ENCODE data around the gene WNT10A.

WNT10A gene

GRCh38 chr2:218893349-218894150, 12.9 kb downstream of the WNT10A start:
- Histone ChIP-seq H3K4me2 (ENCODE audit: low read length) (peak overlapping the region; percentile 61), H3K4me1 (ENCODE audit: control insufficient read depth in 1 of 2, insufficient read depth in 2 of 2, low read length in 2 of 2) (peaks cover 35 to 47% of the 10 kb centered on the region in 2 experiments), H4K91ac (ENCODE audit: low read depth, low read length) (no peak overlapping the region), H3K79me2 (ENCODE audit: control insufficient read depth, insufficient read depth, low read length, poor library complexity) (no peaks in the 10 kb centered on the region), H3K4ac (ENCODE audit: low read depth, low read length) (no peak overlapping the region), H3K18ac (ENCODE audit: low read length) (no peak overlapping the region), H4K8ac (ENCODE audit: low read depth, low read length) (no peak overlapping the region), H2BK120ac (ENCODE audit: insufficient read depth, low read length, poor library complexity) (no peak overlapping the region), H3K9me3 (ENCODE audit: insufficient read depth, low read depth, low read length) (peaks cover 9% of the 10 kb centered on the region), H2BK12ac (ENCODE audit: low read length) (no peak overlapping the region), H3K9ac (ENCODE audit: low read length) (no peak overlapping the region), H3K36me3 (ENCODE audit: control insufficient read depth in 1 of 2, insufficient read depth in 2 of 2, low read length in 2 of 2) (no peaks in the 10 kb centered on the region), H2BK5ac (ENCODE audit: low read depth, low read length, poor library complexity) (no peak overlapping the region), H3K4me3 (ENCODE audit: low read depth, low read length) (no peak overlapping the region), H3K23ac (ENCODE audit: low read length) (no peak overlapping the region), H2AFZ (ENCODE audit: insufficient read depth, low read length, poor library complexity) (no peak overlapping the region), H4K12ac (ENCODE audit: low read depth, low read length) (no peak overlapping the region), H3K79me1 (ENCODE audit: low read length) (peaks cover 5% of the 10 kb centered on the region), H3K27me3 (ENCODE audit: insufficient read depth, low read length) (peaks cover 44% of the 10 kb centered on the region), H2AK5ac (ENCODE audit: low read length) (no peak overlapping the region), H3K27ac (ENCODE audit: low read depth, low read length) (no peak overlapping the region), H3K14ac (ENCODE audit: low read length) (no peak overlapping the region)
- DNase-seq = no peak
- WGBS (ENCODE audit: extremely low coverage, insufficient coverage, insufficient read length) = no CpG with 5 or more reads among the region's 10 CpGs

- Histone ChIP-seq H3K79me2 (ENCODE audit: control insufficient read depth, insufficient read depth, low read length, poor library complexity) (no peaks in the 10 kb centered on the region), H3K4ac (ENCODE audit: low read depth, low read length) (no peak overlapping the region), H3K9me3 (ENCODE audit: insufficient read depth, low read depth, low read length) (peaks cover 9% of the 10 kb centered on the region), H2AK5ac (ENCODE audit: low read length) (no peak overlapping the region), H4K91ac (ENCODE audit: low read depth, low read length) (peak overlapping the region; percentile 74), H3K36me3 (ENCODE audit: control insufficient read depth in 1 of 2, insufficient read depth in 2 of 2, low read length in 2 of 2) (no peaks in the 10 kb centered on the region), H3K27me3 (ENCODE audit: insufficient read depth, low read length) (peaks cover 47% of the 10 kb centered on the region), H2BK120ac (ENCODE audit: insufficient read depth, low read length, poor library complexity) (no peak overlapping the region), H3K4me1 (ENCODE audit: control insufficient read depth in 1 of 2, insufficient read depth in 2 of 2, low read length in 2 of 2) (peaks cover 35 to 47% of the 10 kb centered on the region in 2 experiments), H3K23ac (ENCODE audit: low read length) (no peak overlapping the region), H3K9ac (ENCODE audit: low read length) (no peak overlapping the region), H4K12ac (ENCODE audit: low read depth, low read length) (no peak overlapping the region), H3K79me1 (ENCODE audit: low read length) (peaks cover 5% of the 10 kb centered on the region), H2AFZ (ENCODE audit: insufficient read depth, low read length, poor library complexity) (no peak overlapping the region), H3K4me3 (ENCODE audit: low read depth, low read length) (no peak overlapping the region), H3K4me2 (ENCODE audit: low read length) (peak overlapping the region; percentile 22), H3K14ac (ENCODE audit: low read length) (no peak overlapping the region), H3K18ac (ENCODE audit: low read length) (no peak overlapping the region), H2BK12ac (ENCODE audit: low read length) (peak overlapping the region; percentile 12), H3K27ac (ENCODE audit: low read depth, low read length) (no peak overlapping the region), H4K8ac (ENCODE audit: low read depth, low read length) (no peak overlapping the region), H2BK5ac (ENCODE audit: low read depth, low read length, poor library complexity) (no peak overlapping the region)
- no CpG with 5 or more reads among the region's 12 CpGs for WGBS (ENCODE audit: extremely low coverage, insufficient coverage, insufficient read length)
- no peak for DNase-seq
Observed at GRCh38 chr2:218894151-218894879, 13.7 kb downstream of the WNT10A start.

GRCh38 chr2:218894880-218895157, 14.2 kb downstream of the WNT10A start:
- Histone ChIP-seq H3K14ac (ENCODE audit: low read length) (no peak overlapping the region), H2AK5ac (ENCODE audit: low read length) (no peak overlapping the region), H4K91ac (ENCODE audit: low read depth, low read length) (peak overlapping the region; percentile 74), H2AFZ (ENCODE audit: insufficient read depth, low read length, poor library complexity) (no peak overlapping the region), H2BK120ac (ENCODE audit: insufficient read depth, low read length, poor library complexity) (no peak overlapping the region), H4K12ac (ENCODE audit: low read depth, low read length) (no peak overlapping the region), H3K23ac (ENCODE audit: low read length) (no peak overlapping the region), H3K4ac (ENCODE audit: low read depth, low read length) (no peak overlapping the region), H3K79me1 (ENCODE audit: low read length) (peaks cover 5% of the 10 kb centered on the region), H2BK5ac (ENCODE audit: low read depth, low read length, poor library complexity) (no peak overlapping the region), H3K4me3 (ENCODE audit: low read depth, low read length) (no peak overlapping the region), H3K18ac (ENCODE audit: low read length) (no peak overlapping the region), H3K9ac (ENCODE audit: low read length) (peak overlapping the region; percentile 29), H3K27me3 (ENCODE audit: insufficient read depth, low read length) (peaks cover 47% of the 10 kb centered on the region), H3K4me2 (ENCODE audit: low read length) (peak overlapping the region; percentile 22), H3K4me1 (ENCODE audit: control insufficient read depth in 1 of 2, insufficient read depth in 2 of 2, low read length in 2 of 2) (peaks cover 35 to 47% of the 10 kb centered on the region in 2 experiments), H3K36me3 (ENCODE audit: control insufficient read depth in 1 of 2, insufficient read depth in 2 of 2, low read length in 2 of 2) (no peaks in the 10 kb centered on the region), H2BK12ac (ENCODE audit: low read length) (peak overlapping the region; percentile 7), H3K9me3 (ENCODE audit: insufficient read depth, low read depth, low read length) (peaks cover 8% of the 10 kb centered on the region), H3K27ac (ENCODE audit: low read depth, low read length) (no peak overlapping the region), H4K8ac (ENCODE audit: low read depth, low read length) (no peak overlapping the region), H3K79me2 (ENCODE audit: control insufficient read depth, insufficient read depth, low read length, poor library complexity) (no peaks in the 10 kb centered on the region)
- WGBS (ENCODE audit: extremely low coverage, insufficient coverage, insufficient read length) = no CpG with 5 or more reads among the region's 4 CpGs
- no peak for DNase-seq

DNA sequence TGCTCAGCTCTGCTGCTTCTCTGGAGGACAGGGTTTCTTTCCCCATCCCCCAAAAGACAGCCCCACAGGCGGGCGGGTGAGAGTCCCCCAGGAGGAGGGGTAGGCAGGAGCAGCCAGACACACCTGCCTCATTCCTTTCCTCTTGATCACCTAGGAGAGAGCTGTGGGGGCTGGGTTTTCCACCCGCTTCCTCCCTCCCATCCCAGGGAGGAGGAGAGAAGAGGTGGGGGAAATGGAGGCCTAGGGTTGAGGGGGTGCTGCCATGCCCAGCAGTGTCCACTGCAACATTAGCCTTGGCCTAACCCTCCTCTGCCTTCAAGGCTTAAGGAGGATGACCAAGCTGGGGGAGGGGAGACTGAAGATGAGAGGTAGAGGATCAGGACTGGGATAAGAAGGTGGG, 14.7 kb downstream of the WNT10A start:
- Histone ChIP-seq H3K4me1 (ENCODE audit: control insufficient read depth in 1 of 2, insufficient read depth in 2 of 2, low read length in 2 of 2) (peaks cover 35 to 47% of the 10 kb centered on the region in 2 experiments), H4K12ac (ENCODE audit: low read depth, low read length) (no peak overlapping the region), H2BK12ac (ENCODE audit: low read length) (peak overlapping the region; percentile 21), H2BK5ac (ENCODE audit: low read depth, low read length, poor library complexity) (no peak overlapping the region), H3K9ac (ENCODE audit: low read length) (no peak overlapping the region), H3K18ac (ENCODE audit: low read length) (no peak overlapping the region), H3K4me3 (ENCODE audit: low read depth, low read length) (no peak overlapping the region), H4K91ac (ENCODE audit: low read depth, low read length) (peak overlapping the region; percentile 74), H2BK120ac (ENCODE audit: insufficient read depth, low read length, poor library complexity) (peak overlapping the region; percentile 10), H3K79me2 (ENCODE audit: control insufficient read depth, insufficient read depth, low read length, poor library complexity) (no peaks in the 10 kb centered on the region), H3K14ac (ENCODE audit: low read length) (no peak overlapping the region), H2AK5ac (ENCODE audit: low read length) (no peak overlapping the region), H3K4ac (ENCODE audit: low read depth, low read length) (no peak overlapping the region), H3K79me1 (ENCODE audit: low read length) (peaks cover 5% of the 10 kb centered on the region), H3K4me2 (ENCODE audit: low read length) (peak overlapping the region; percentile 33), H4K8ac (ENCODE audit: low read depth, low read length) (no peak overlapping the region), H3K9me3 (ENCODE audit: insufficient read depth, low read depth, low read length) (peaks cover 4% of the 10 kb centered on the region), H3K27me3 (ENCODE audit: insufficient read depth, low read length) (peaks cover 44% of the 10 kb centered on the region), H3K23ac (ENCODE audit: low read length) (no peak overlapping the region), H2AFZ (ENCODE audit: insufficient read depth, low read length, poor library complexity) (no peak overlapping the region), H3K27ac (ENCODE audit: low read depth, low read length) (no peak overlapping the region), H3K36me3 (ENCODE audit: control insufficient read depth in 1 of 2, insufficient read depth in 2 of 2, low read length in 2 of 2) (no peaks in the 10 kb centered on the region)
- WGBS (ENCODE audit: extremely low coverage, insufficient coverage, insufficient read length) = no CpG with 5 or more reads among the region's 3 CpGs
- no peak for DNase-seq

Data from trophoblast cell (in vitro differentiated cells and primary cell).